ENCODE results near the gene MYBBP1A. TPM values are rescaled to one million over a fixed set of nuclear protein-coding genes. Genes with fewer than 3 reads are reported as not detected.

Gene MYBBP1A, protein sequence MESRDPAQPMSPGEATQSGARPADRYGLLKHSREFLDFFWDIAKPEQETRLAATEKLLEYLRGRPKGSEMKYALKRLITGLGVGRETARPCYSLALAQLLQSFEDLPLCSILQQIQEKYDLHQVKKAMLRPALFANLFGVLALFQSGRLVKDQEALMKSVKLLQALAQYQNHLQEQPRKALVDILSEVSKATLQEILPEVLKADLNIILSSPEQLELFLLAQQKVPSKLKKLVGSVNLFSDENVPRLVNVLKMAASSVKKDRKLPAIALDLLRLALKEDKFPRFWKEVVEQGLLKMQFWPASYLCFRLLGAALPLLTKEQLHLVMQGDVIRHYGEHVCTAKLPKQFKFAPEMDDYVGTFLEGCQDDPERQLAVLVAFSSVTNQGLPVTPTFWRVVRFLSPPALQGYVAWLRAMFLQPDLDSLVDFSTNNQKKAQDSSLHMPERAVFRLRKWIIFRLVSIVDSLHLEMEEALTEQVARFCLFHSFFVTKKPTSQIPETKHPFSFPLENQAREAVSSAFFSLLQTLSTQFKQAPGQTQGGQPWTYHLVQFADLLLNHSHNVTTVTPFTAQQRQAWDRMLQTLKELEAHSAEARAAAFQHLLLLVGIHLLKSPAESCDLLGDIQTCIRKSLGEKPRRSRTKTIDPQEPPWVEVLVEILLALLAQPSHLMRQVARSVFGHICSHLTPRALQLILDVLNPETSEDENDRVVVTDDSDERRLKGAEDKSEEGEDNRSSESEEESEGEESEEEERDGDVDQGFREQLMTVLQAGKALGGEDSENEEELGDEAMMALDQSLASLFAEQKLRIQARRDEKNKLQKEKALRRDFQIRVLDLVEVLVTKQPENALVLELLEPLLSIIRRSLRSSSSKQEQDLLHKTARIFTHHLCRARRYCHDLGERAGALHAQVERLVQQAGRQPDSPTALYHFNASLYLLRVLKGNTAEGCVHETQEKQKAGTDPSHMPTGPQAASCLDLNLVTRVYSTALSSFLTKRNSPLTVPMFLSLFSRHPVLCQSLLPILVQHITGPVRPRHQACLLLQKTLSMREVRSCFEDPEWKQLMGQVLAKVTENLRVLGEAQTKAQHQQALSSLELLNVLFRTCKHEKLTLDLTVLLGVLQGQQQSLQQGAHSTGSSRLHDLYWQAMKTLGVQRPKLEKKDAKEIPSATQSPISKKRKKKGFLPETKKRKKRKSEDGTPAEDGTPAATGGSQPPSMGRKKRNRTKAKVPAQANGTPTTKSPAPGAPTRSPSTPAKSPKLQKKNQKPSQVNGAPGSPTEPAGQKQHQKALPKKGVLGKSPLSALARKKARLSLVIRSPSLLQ (N-terminal part only)
- 92.8 to 102 TPM (median 99.0 TPM) in 5 replicates for total RNA-seq (2022; extraction: Qiagen RNA extraction)

GRCh38 chr17:4554997-4555799, at the start of gene MYBBP1A:
TSS of gene MYBBP1A (minus strand) at chr17:4555384. CDS start at chr17:4555324, 60 bp downstream.

DNA sequence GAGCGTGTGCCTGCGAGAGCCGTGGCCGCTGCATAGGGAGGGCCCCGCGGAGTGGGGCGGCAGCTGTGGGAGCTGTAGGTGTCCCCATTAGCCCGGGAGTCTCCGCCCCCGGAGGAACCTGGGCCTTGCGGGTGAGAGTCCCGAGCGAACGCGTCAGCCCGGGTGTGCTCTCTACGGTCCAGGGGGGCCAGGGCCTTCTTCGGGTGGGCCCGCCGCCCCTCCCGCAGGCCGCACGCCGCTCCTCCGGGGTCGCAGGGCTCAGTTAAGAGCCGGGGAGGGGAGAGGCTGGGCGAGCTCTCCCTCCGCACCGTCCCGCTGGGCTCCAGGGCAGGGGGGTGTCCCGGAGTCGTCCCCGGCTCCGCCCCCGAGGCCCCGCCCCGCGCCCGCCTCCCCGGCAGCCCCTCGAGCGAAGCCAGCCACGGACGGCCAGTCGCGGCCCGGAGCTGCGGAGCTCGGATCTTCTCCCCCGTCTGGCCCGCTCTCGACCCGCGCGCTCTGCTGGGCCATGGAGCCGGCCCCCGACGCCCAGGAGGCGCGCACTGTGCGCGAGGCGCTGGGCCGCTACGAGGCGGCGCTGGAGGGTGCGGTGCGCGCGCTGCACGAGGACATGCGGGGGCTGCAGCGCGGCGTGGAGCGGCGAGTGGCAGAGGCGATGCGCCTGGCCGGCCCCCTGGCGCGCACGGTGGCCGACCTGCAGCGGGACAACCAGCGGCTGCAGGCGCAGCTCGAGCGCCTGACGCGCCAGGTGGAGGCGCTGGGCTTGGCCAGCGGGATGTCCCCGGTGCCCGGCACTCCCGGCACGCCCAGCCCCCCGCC, 29.1 kb upstream of the MYBBP1A start, which contains the start of gene SMTNL2:
SMTNL2 (plus strand) TSS at position 429 of the 816 bp plus-strand sequence; CDS start at position 506, 77 bp downstream.

DNA sequence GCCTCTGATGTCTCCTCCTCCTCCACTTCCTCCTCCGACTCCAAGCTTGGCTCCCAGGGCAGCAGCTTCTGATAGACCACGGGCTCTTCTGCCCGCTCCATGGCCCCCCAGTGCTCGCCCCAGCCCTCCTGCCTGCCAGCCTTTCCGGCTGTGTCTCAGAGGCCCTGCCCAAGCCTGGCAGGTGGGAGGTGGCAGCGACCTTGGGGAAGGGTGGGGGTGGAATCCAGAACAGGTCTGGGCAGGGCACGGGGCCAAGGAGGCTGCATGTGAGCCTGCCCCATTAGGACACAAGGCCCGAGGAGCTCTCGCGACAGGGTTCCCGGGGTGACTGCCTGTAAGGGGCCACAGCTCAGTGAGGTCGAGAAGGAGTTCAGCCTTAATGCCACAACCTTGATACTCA, 5.2 kb upstream of the MYBBP1A start, which contains the start of gene GGT6:
GGT6 (minus strand) TSS at position 157 of the 400 bp plus-strand sequence; CDS start at position 101, 56 bp downstream.

DNA sequence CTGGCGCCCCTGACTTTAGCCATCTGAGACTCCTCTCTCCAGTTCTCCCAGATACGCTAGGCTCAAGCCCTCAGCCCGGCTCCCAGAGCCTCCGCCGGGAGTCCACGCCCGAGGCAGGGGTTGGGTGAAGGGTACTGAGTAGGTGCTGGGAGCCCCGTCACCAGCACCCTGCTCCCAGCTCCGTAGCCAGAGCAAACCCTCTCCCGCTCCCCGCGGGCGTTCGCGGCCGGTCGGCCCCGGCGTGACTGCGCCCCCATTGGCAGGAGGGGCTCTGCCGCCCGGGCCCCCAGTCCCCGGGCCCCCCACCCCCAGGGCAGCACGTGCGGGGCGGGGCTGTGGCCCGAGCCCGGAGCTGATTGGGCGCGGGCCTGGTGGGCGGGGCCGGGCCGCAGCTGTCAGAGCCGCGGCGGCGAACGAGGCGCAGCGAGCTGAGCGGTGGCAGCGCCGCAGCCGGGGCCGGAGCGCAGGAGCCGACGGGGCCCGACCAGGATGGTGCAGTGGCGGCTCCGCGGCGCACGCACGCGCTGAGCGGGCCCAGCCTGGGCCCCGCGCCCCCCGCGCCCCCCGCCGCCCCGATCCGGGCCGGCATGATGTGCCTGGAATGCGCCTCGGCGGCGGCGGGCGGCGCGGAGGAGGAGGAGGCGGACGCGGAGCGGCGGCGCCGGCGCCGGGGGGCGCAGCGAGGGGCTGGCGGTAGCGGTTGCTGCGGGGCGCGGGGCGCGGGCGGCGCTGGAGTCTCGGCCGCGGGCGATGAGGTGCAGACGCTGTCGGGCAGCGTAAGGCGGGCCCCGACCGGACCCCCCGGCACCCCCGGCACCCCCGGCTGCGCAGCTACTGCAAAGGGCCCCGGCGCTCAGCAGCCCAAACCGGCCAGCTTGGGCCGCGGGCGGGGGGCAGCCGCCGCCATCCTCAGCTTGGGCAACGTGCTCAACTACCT, 56.5 kb downstream of the MYBBP1A start, which contains the start of gene SPNS2:
SPNS2 (plus strand) TSS at position 421 of the 937 bp plus-strand sequence; CDS start at position 588, 167 bp downstream.

Other genes with a start within 250 kb of the MYBBP1A start
- gene UBE2G1, start 188.7 kb downstream of the MYBBP1A start, total RNA-seq (2022; extraction: Qiagen RNA extraction) = 74.9 to 85.3 TPM (median 80.8 TPM) in 5 replicates
- gene SPNS3, start 121.4 kb downstream of the MYBBP1A start, total RNA-seq (2022; extraction: Qiagen RNA extraction) = 0.20 TPM in 1 of 5 replicates, not detected in the others
- gene SPNS2, start 56.5 kb downstream of the MYBBP1A start, total RNA-seq (2022; extraction: Qiagen RNA extraction) = 11.3 to 17.3 TPM (median 12.9 TPM) in 5 replicates
- gene GGT6, start 5.2 kb upstream of the MYBBP1A start, total RNA-seq (2022; extraction: Qiagen RNA extraction) = not detected in 5 replicates
- gene SMTNL2, start 29.1 kb upstream of the MYBBP1A start, total RNA-seq (2022; extraction: Qiagen RNA extraction) = 0.18 to 0.77 TPM (median 0.40 TPM) in 5 replicates
- gene ALOX15, start 86.3 kb upstream of the MYBBP1A start, total RNA-seq (2022; extraction: Qiagen RNA extraction) = 0.08 to 0.28 TPM (median 0.18 TPM) in 5 replicates
- 67.8 to 72.2 TPM (median 71.2 TPM) in 5 replicates for gene PELP1, start 148.8 kb upstream of the MYBBP1A start, total RNA-seq (2022; extraction: Qiagen RNA extraction)
- 48.0 to 63.1 TPM (median 54.3 TPM) in 5 replicates for gene ARRB2, start 155.2 kb upstream of the MYBBP1A start, total RNA-seq (2022; extraction: Qiagen RNA extraction)
- 36.8 to 42.3 TPM (median 40.0 TPM) in 5 replicates for gene MED11, start 176.0 kb upstream of the MYBBP1A start, total RNA-seq (2022; extraction: Qiagen RNA extraction)
- 0.31 to 0.51 TPM (median 0.41 TPM) in 5 replicates for gene ZMYND15, start 184.4 kb upstream of the MYBBP1A start, total RNA-seq (2022; extraction: Qiagen RNA extraction)
- gene CXCL16, start 184.5 kb upstream of the MYBBP1A start, total RNA-seq (2022; extraction: Qiagen RNA extraction) = 13.6 to 19.1 TPM (median 15.5 TPM) in 5 replicates
- gene TM4SF5, start 216.5 kb upstream of the MYBBP1A start, total RNA-seq (2022; extraction: Qiagen RNA extraction) = 0.21 to 1.0 TPM (median 0.47 TPM) in 5 replicates
- 0.41 to 1.1 TPM (median 0.74 TPM) in 5 replicates for gene VMO1, start 231.0 kb upstream of the MYBBP1A start, total RNA-seq (2022; extraction: Qiagen RNA extraction)
- gene GLTPD2, start 233.6 kb upstream of the MYBBP1A start, total RNA-seq (2022; extraction: Qiagen RNA extraction) = 0.10 TPM in 1 of 5 replicates, not detected in the others
- 442 to 505 TPM (median 483 TPM) in 5 replicates for gene PSMB6, start 240.8 kb upstream of the MYBBP1A start, total RNA-seq (2022; extraction: Qiagen RNA extraction)